Neuronal stem cell (in vitro differentiated cells): Measurements from ENCODE around the gene LY6G6C.

Source experiments
- DNase-seq: peaks from one replicate; pipeline ENCODE4 v3.0.0-alpha.2; 2013; ENCODE audit warnings: low spot score
- H2AFZ ChIP-seq: one replicate; pipeline ENCODE4 v1.6.1; 2013; ENCODE audit warnings: mild to moderate bottlenecking, low read length, inconsistent platforms
- H2AK5ac ChIP-seq: 2 replicates; pipeline ENCODE4 v1.6.1; 2013; ENCODE audit warnings: low read depth, mild to moderate bottlenecking, inconsistent platforms, low read length, moderate library complexity, mixed read lengths
- H2BK120ac ChIP-seq: 2 replicates; pipeline ENCODE4 v1.6.1; 2013; ENCODE audit warnings: low read depth, mild to moderate bottlenecking, inconsistent platforms, low read length, moderate library complexity, mixed read lengths
- H2BK12ac ChIP-seq: one replicate; pipeline ENCODE4 v1.6.1; 2013; ENCODE audit warnings: low read length, inconsistent platforms
- H2BK15ac ChIP-seq: 2 replicates; pipeline ENCODE4 v1.6.1; 2013; ENCODE audit warnings: mild to moderate bottlenecking, low read length, inconsistent platforms, mixed read lengths
- H2BK5ac ChIP-seq: one replicate; pipeline ENCODE4 v1.6.1; 2013; ENCODE audit warnings: inconsistent platforms, mild to moderate bottlenecking, low read length, moderate library complexity
- H3K14ac ChIP-seq: one replicate; pipeline ENCODE4 v1.6.1; 2013; ENCODE audit warnings: low read length, inconsistent platforms
- H3K18ac ChIP-seq: 2 replicates; pipeline ENCODE4 v1.6.1; 2013; ENCODE audit warnings: low read length, inconsistent platforms
- H3K23ac ChIP-seq: 2 replicates; pipeline ENCODE4 v1.6.1; 2013; ENCODE audit warnings: low read depth, mild to moderate bottlenecking, mixed read lengths, low read length, inconsistent platforms; ENCODE audit not compliant: poor library complexity
- H3K27ac ChIP-seq: replicated peaks from 3 replicates; pipeline ENCODE4 v1.5.1; 2013; ENCODE audit warnings: low read length, inconsistent platforms
- H3K27me3 ChIP-seq, 3 experiments: 2 replicates each; pipeline ENCODE4 v1.6.1; 2013; ENCODE audit warnings: low read length in 3 of 3, mild to moderate bottlenecking in 2 of 3, inconsistent platforms in 1 of 3, low read depth in 1 of 3, mixed read lengths in 1 of 3, moderate library complexity in 1 of 3; ENCODE audit not compliant: control insufficient read depth in 3 of 3, insufficient read depth in 3 of 3
- H3K36me3 ChIP-seq, 2 donors: replicated peaks in 1 of 2; 2 replicates each; pipeline ENCODE4 v1.6.1; 2013; ENCODE audit warnings: low read length in 2 of 2; ENCODE audit not compliant: control insufficient read depth in 2 of 2, insufficient read depth in 2 of 2
- H3K4ac ChIP-seq: 2 replicates; pipeline ENCODE4 v1.6.1; 2013; ENCODE audit warnings: inconsistent platforms, mild to moderate bottlenecking, low read length, moderate library complexity
- H3K4me1 ChIP-seq, 2 donors: 1 replicate in 1 of 2; 2 replicates in 1 of 2; pipeline ENCODE4 v1.6.1; 2013; ENCODE audit warnings: low read length in 2 of 2, low read depth in 1 of 2; ENCODE audit not compliant: control insufficient read depth in 2 of 2, insufficient read depth in 1 of 2
- H3K4me2 ChIP-seq: one replicate; pipeline ENCODE4 v1.6.1; 2013; ENCODE audit warnings: mild to moderate bottlenecking, low read length, inconsistent platforms; ENCODE audit not compliant: insufficient read depth, poor library complexity, severe bottlenecking
- H3K4me3 ChIP-seq, 2 donors: 2 replicates each; pipeline ENCODE4 v1.5.1; 2013; ENCODE audit warnings: low read length in 2 of 2, mild to moderate bottlenecking in 2 of 2, inconsistent platforms in 1 of 2, moderate library complexity in 1 of 2
- H3K79me1 ChIP-seq: one replicate; pipeline ENCODE4 v1.6.1; 2013; ENCODE audit warnings: low read depth, mild to moderate bottlenecking, inconsistent platforms, low read length, moderate library complexity
- H3K9ac ChIP-seq: one replicate; pipeline ENCODE4 v1.6.1; 2013; ENCODE audit warnings: mild to moderate bottlenecking, low read depth, low read length, inconsistent platforms; ENCODE audit not compliant: poor library complexity
- H3K9me3 ChIP-seq, 2 donors: replicated peaks in 1 of 2; 2 replicates each; pipeline versions ENCODE3 to v1.6.1; 2013; ENCODE audit warnings: low read length in 2 of 2, mild to moderate bottlenecking in 2 of 2, inconsistent platforms in 1 of 2, low read depth in 1 of 2, mixed read lengths in 1 of 2, moderate library complexity in 1 of 2; ENCODE audit not compliant: control insufficient read depth in 2 of 2, insufficient read depth in 1 of 2
- H4K8ac ChIP-seq: one replicate; pipeline ENCODE4 v1.6.1; 2013; ENCODE audit warnings: low read depth, mild to moderate bottlenecking, inconsistent platforms, low read length, moderate library complexity
- H4K91ac ChIP-seq: one replicate; pipeline ENCODE4 v1.6.1; 2013; ENCODE audit warnings: low read length, low read depth, mild to moderate bottlenecking, inconsistent platforms; ENCODE audit not compliant: poor library complexity
- WGBS, 2 donors: extraction: QIAGEN DNeasy Blood & Tissue Kit; methylation state at CpG; one replicate each; pipeline ENCODE4 v1.1.7; 2013; ENCODE audit warnings: missing lambda C conversion rate in 2 of 2, mixed read lengths in 1 of 2; ENCODE audit not compliant: insufficient read length in 2 of 2, insufficient replicate concordance in 1 of 2; ENCODE audit errors: extremely low coverage in 2 of 2; 5-methylcytosine and 5-hydroxymethylcytosine counted together

LY6G6C gene

GRCh38 chr6:31737991-31738979 lies 16.7 kb upstream of the LY6G6C start:
- peak; percentile 27 for DNase-seq
- H4K8ac ChIP-seq: peak overlapping the region; percentile 58

GRCh38 chr6:31737315-31737990 lies 15.9 kb upstream of the LY6G6C start:
- Histone ChIP-seq H3K9ac (no peak overlapping the region), H3K27me3 (no peaks in the 10 kb centered on the region), H2BK120ac (peak overlapping the region; percentile 12), H4K91ac (no peak overlapping the region), H3K14ac (no peak overlapping the region), H3K36me3 (peaks cover 20 to 42% of the 10 kb centered on the region in 2 donors), H2BK5ac (peak overlapping the region; percentile 85), H2AFZ (no peak overlapping the region), H3K4ac (no peak overlapping the region), H3K9me3 (no peaks in the 10 kb centered on the region), H3K4me1 (peaks cover 30 to 36% of the 10 kb centered on the region in 2 donors), H3K27ac (peak overlapping the region; percentile 88), H3K4me3 (peak overlapping the region in 1 of 2 donors; percentile 67), H2AK5ac (no peak overlapping the region), H3K23ac (no peak overlapping the region), H3K18ac (no peak overlapping the region), H3K79me1 (peaks cover 10% of the 10 kb centered on the region), H2BK12ac (no peak overlapping the region), H4K8ac (no peak overlapping the region), H3K4me2 (peak overlapping the region; percentile 12), H2BK15ac (no peak overlapping the region)
- no CpG with 5 or more reads among the region's 7 CpGs for WGBS, 2 donors
- peak; percentile 65 for DNase-seq

More at GRCh38 chr6:31737991-31738979, 16.7 kb upstream of the LY6G6C start:
- peak overlapping the region; percentile 76 for H2AK5ac ChIP-seq
- H3K23ac ChIP-seq: no peak overlapping the region
- peak overlapping the region; percentile 69 for H2BK5ac ChIP-seq
- H2BK12ac ChIP-seq: no peak overlapping the region
- H3K4ac ChIP-seq: peak overlapping the region; percentile 43
- peak overlapping the region; percentile 63 for H2BK120ac ChIP-seq
- H3K79me1 ChIP-seq: peaks cover 10% of the 10 kb centered on the region
- peaks cover 30 to 36% of the 10 kb centered on the region in 2 donors for H3K4me1 ChIP-seq
- H3K4me2 ChIP-seq: peak overlapping the region; percentile 12
- H3K14ac ChIP-seq: no peak overlapping the region
- peaks cover 17 to 44% of the 10 kb centered on the region in 2 donors for H3K36me3 ChIP-seq
- H3K4me3 ChIP-seq: peak overlapping the region in 1 of 2 donors; percentile 67
- no CpG with 5 or more reads among the region's 6 CpGs for WGBS, 2 donors
- H2AFZ ChIP-seq: no peak overlapping the region
- peak overlapping the region; percentile 67 for H3K18ac ChIP-seq
- H3K27me3 ChIP-seq: no peaks in the 10 kb centered on the region
- peak overlapping the region; percentile 70 for H2BK15ac ChIP-seq
- H4K91ac ChIP-seq: no peak overlapping the region
- no peaks in the 10 kb centered on the region for H3K9me3 ChIP-seq
- H3K27ac ChIP-seq: peak overlapping the region; percentile 88
- H3K9ac ChIP-seq: no peak overlapping the region

- Histone ChIP-seq H2AFZ (peak overlapping the region; percentile 78), H2BK120ac (peak overlapping the region; percentile 98), H3K18ac (peak overlapping the region; percentile 95), H3K14ac (peak overlapping the region; percentile 39), H3K79me1 (peaks cover 10% of the 10 kb centered on the region), H2AK5ac (peak overlapping the region; percentile 90), H4K8ac (no peak overlapping the region), H3K4me2 (peak overlapping the region; percentile 42), H3K27ac (peak overlapping the region; percentile 88), H3K9ac (no peak overlapping the region), H3K4ac (peak overlapping the region; percentile 5), H2BK12ac (peak overlapping the region; percentile 91), H2BK15ac (peak overlapping the region; percentile 76), H3K36me3 (peaks cover 21 to 42% of the 10 kb centered on the region in 2 donors), H3K27me3 (no peaks in the 10 kb centered on the region), H3K23ac (no peak overlapping the region), H3K9me3 (no peaks in the 10 kb centered on the region), H3K4me3 (peak overlapping the region; percentile 67 to 90), H3K4me1 (peaks cover 30 to 36% of the 10 kb centered on the region in 2 donors), H2BK5ac (peak overlapping the region; percentile 85), H4K91ac (peak overlapping the region; percentile 97)
- peak; percentile 18 for DNase-seq
- WGBS, 2 donors: no CpG with 5 or more reads among the region's 10 CpGs
Measured at GRCh38 chr6:31736768-31737314, 15.3 kb upstream of the LY6G6C start.
